Activated CD8-positive, alpha-beta memory T cell treated with anti-CD3 and anti-CD28 coated beads, Interleukin-2, amount 50 U/mL, for 24 hours (primary cell): ENCODE data around the gene SLC35F2.
A peak's percentile ranks its signal among the peaks of the same experiment; 100 is the strongest.
"Not testable (repeated sequence)": the region's sequence is repeated elsewhere in the genome, so short reads cannot be mapped to it uniquely, and the experiment has no call there.

Experiments used
- DNase-seq: peaks from one replicate; pipeline ENCODE4 v3.0.0-alpha.2; 2020; ENCODE audit errors: extremely low read depth

Gene SLC35F2, protein sequence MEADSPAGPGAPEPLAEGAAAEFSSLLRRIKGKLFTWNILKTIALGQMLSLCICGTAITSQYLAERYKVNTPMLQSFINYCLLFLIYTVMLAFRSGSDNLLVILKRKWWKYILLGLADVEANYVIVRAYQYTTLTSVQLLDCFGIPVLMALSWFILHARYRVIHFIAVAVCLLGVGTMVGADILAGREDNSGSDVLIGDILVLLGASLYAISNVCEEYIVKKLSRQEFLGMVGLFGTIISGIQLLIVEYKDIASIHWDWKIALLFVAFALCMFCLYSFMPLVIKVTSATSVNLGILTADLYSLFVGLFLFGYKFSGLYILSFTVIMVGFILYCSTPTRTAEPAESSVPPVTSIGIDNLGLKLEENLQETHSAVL

DNA sequence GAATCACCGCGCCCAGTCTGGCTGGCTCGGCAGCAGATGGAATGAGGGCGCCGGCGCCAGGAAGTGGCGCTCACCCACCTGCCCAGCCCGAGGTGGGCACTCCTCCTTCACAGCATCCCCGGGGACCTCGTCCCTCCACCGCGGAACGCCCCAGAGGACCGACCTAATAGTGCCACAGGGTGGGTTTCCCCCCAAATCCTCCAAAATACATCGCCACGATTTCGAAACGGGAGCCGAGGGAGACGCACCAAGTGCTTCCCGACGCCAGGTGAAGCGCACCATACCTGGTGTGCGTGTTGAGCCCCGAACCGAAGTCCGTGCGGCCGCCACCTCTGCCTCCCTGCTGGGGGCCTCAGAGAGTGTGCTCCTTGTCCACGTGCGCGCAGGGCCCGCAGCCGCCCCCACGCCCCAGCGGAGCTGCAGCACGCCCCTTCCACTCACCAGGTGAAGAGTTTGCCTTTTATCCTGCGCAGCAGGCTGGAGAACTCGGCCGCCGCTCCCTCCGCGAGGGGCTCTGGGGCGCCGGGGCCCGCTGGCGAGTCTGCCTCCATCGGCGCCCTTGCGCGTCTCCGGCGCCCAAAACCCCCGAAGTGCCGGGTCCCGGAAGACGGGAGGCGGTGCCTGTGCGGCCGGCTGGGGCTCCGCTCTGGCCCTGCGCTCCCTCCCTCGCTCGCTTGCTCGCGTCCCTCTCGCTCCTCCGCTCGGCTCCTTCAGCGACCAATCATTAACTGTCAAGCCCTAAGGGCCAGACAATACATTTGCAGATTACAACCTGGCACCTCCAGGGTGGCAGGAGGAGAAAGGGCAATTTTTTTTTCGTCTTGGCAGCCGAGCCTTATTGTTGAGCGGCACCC, at the start of gene SLC35F2:
SLC35F2 (minus strand) TSS at position 571 of the 854 bp plus-strand sequence; CDS start at position 551, 20 bp downstream.
- peak; percentile 27 for DNase-seq

DNA sequence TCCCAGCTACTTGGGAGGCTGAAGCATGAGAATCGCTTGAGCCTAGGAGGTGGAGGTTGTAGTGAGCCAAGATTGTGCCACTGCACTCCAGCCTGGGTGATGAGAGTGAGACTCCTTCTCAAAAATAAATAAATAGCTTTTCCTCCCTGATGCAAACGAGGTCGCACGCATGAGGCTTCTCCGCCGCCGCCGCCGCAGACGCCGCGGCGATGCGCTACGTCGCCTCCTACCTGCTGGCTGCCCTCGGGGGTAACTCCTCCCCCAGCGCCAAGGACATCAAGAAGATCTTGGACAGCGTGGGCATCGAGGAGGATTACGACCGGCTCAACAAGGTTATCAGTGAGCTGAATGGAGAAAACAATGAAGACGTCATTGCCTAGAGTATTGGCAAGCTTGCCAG, 49.6 kb upstream of the SLC35F2 start:
- no peak for DNase-seq

DNA sequence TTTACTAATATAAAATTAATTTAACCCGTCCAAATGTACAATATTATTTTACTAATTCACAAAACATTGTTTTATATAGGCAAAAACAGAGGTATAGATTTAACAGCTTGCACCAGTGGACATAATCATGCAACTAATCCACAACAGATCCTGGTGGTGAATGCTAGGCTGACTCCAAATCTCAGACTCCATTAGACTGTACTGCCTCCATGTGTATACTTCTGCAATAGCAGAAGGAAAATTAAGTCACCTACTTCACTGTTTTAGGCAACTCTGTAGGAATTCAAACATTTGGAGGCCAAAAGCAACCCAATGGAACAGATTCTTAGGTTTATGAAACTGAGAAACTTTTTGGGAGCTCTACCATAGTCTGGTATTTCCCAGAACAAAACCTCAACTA, 39.7 kb upstream of the SLC35F2 start:
- DNase-seq, result no peak

DNA sequence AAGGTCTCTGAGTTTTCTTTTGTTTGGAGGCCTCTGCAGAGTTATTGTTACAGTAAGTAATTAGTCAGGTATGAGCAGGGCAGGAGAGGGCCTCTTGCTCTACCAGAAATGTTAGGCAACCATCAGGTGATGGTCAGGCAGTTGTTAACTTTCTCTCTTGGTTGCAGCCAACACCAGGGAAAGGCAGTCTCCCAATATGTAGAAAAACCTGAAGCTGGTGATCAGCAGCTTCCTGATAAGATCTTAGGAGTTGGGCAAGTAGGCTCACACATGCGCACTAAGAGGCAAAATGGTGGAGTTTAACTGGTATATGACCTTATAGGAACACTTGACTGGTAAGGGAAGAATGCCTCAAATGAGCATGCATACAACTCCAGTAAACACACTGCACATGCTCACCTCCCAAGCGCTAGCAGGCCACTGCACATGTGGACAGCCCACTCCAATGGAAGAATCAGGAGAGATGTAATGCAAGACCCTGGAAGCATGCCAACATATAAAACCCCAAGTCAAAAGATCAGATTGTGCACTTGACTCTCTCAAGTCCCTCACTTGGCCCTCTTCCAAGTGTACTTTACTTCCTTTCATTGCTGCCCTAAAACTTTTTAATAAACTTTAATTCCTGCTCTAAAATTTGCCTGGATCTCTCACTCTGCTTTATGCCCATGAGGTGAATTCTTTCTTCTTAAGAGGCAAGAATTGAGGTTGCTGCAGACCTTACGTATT, 23.7 kb upstream of the SLC35F2 start:
- DNase-seq, result no peak

DNA sequence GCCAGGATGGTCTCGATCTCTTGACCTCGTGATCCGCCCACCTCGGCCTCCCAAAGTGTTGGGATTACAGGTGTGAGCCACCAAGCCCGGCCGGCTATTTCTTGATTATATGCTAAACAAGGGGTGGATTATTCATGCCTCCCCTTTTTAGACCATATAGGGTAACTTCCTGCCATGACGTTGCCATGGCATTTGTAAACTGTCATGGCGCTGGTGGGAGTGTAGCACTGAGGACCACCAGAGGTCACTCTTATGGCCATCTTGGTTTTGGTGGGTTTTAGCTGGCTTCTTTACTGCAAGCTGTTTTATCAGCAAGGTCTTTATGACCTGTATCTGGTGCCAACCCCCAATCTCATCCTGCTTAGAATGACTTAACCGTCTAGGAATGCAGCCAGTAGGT, 22.9 kb upstream of the SLC35F2 start:
- not testable (repeated sequence) for DNase-seq

DNA sequence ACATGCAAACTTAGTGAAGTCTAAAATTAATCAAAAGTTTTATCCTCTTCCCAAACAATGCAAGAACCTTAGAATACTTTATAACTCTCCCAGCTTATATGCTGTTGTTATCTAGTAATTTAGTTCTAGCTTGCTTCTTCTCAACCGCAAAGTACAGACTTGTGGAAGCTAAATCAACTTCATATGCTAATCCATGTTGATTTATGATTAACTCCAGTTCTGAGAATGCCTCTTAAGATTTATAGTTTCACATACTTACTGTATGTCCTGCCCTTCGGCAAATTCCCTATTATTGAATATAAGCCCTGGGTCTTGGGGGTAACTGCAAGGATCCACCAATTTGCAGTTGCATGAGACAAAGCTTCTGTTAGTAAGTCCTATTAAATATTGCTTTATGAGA, 17.6 kb upstream of the SLC35F2 start:
- no peak for DNase-seq

DNA sequence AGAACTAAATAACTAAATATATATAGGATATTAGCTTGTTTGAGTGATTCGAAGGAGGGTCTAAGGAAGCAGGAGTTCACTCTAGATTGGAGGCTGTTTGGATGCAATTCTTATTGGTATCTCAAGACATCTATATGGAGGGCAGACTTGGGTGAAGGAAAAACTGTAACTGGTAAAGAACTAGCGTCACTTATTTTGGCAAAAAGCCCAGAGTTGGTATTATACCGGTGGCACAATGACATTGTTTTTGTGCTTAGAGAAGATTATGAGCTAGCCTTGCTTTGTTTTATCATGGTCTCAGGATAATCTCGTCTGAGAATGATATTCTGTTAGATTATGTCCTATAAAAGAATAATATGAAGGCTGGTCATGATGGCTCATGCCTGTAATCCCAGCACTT, 6.0 kb upstream of the SLC35F2 start:
- DNase-seq, result no peak

DNA sequence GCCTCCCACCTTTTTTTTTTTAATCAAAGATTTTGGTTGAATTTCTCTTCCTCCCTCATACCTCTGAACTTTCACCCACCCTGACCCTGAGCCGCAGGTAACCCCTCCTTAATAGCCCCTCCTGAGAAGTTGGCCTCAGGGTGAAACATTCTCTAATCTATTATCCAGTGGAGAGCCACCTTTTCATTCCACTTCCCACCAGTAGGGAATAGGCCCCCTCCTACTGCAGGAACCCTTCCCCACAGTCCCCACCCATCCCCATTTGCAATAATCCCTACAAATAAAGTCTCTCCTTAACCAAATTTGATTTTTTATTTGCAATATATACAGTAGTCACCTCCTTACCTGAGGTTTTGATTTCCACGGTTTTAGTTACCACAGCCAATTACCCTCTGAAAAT, 2.1 kb upstream of the SLC35F2 start:
- DNase-seq, result no peak

DNA sequence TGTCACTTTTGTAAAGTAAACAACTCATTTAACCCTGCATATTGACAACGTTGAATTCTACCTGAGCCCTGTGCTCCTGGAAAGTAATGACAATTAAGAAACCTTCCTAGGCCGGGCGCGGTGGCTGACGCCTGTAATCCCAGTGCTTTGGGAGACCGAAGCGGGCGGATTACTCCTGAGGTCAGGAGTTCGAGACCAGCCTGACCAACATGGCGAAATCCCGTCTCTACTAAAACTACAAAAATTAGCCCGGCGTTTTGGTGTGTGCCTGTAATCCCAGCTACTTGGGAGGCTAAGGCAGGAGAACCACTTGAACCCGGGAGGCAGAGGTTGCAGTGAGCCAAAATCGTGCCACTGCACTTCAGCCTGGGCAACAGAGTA, 1.6 kb upstream of the SLC35F2 start:
- DNase-seq, result not testable (repeated sequence)

DNA sequence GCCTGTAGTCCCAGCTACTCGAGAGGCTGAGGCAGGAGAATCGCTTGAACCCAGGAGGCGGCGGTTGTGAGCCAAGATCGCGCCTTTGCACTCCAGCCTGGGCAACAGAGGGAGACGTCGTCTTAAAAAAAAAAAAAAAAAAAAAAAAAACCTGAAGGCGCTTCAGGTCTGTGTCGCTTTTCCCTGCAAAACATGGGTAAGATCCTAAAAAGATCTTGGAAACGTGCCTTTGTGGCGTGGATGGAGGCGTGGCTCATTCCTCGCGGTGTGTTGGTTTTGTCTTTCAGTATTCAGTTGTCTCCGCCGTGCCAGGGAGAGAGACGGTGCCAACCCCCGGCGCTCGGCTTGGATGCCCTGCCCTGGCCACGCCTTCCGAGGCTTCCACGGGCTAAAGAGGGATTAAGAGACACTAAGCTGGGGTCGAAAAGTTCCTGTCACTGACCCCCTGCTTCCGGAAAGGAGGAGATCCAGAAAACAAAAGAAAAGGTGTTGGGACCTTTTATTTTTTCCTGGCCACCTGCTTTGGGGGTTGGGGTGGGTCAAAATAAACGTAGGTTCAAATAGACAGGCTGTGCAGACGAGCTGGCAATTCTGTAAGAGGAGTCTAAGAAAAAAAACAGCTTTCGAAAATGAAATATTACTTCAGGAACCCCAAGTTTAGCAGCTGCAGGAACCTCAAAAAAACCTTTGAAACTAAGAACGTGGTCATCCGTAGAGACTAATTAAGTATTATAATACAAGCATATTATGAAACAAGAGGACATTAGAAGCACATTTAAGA, 1.1 kb upstream of the SLC35F2 start:
- no peak for DNase-seq

DNA sequence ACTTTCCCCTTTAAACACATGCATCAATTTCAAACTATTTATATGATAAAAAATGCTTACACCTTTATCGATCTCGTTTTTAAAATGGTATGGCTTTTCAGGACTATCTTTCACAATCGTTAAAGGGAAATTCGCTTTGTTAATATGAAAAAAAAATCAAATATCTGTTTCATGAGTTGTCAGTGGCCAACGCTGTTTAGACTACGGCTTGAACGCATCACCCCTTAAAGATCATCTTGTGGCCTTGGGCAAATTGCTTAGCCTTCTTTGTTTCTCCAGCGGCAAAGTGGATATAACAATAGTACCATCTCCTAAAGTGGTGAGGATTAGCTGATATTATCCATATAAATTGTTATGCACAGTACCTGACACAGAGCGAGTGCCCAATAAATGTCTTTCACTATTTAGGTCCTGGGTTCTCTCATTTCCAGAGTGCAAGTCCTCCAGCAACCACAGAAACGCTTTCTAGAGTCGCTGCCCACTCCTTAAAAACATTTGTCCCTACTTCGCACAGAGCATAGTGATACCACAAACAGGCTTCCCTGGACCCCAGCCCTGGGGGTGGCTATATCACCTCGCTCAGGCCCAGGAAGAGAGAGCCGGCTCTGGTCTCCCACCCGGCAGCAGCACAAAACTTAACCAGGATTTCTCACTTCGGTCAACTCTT, 904 bp downstream of the SLC35F2 start:
- no peak for DNase-seq

DNA sequence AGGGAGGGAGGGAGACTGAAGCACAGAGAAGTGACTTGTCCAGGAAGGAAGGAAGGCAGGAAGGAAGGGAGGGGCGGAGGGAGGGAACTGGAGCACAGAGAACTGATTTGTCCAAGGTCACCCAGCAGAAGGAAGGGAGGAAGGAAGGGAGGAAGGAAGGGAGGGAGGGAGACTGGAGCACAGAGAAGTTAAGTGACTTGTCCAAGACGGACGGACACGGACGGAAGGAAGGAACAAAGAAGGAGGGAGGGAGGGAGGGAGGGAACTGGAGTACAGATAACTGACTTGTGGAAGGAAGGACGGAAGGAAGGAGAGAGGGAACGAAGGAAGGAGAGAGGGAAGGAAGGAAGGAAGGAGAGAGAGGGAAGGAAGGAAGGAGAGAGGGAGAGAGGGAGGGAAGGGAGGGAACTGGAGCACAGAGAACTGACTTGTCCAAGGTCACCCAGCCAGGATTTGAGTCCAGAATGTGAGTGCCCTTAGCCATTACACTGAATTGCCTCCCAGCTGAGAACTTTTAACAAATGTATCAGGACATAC, 1.5 kb downstream of the SLC35F2 start:
- no peak for DNase-seq

DNA sequence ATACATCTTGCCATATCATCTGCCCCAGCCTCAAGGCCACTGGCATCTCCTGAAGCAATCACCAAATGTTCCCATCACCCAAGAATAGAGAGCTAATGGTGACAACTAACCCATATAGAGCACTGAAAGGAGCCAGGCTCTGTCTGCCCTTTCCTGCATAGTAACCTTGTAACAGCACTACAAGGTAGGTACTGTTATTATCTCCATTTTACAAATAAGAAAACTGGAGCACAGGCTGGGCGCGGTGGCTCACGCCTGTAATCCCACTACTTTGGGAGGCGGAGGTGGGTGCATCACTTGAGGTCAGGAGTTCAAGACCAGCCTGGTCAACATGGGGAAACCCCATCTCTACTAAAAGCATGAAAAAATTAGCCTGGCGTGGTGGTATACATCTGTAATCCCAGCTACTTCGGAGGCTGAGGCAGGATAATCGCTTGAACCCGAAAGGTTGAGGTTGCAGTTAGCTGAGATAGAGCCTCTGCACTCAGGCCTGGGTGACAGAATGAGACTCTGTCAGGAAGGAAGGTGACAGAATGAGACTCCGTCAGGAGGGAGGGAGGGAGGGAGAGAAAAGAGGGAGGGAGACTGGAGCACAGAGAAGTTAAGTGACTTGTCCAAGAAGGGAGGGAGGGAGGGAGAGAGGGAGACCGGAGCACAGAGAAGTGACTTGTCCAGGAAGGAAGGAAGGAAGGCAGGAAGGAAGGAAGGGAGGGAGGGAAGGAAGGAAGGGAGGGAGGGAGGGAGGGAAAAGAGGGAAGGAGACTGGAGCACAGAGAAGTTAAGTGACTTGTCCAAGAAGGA, 2.2 kb downstream of the SLC35F2 start:
- no peak for DNase-seq

DNA sequence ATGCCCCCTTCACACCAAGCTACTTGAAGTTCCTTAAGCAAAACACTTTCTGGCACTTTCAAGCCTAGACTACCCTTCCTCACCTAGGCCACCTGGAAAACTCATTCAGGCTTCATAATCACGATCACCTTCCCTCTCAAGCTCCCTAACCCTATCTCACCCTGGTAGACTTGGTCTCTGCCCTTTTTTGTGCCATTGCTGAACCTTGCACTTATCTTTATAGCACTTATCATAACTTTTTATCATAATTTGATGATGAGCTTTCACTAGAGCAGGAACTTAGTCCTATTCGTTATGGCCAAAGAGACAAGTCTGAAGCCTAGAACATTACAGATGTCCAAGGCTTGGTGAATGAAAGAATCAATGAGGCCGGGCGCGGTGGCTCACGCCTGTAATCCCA, 5.5 kb downstream of the SLC35F2 start:
- no peak for DNase-seq

DNA sequence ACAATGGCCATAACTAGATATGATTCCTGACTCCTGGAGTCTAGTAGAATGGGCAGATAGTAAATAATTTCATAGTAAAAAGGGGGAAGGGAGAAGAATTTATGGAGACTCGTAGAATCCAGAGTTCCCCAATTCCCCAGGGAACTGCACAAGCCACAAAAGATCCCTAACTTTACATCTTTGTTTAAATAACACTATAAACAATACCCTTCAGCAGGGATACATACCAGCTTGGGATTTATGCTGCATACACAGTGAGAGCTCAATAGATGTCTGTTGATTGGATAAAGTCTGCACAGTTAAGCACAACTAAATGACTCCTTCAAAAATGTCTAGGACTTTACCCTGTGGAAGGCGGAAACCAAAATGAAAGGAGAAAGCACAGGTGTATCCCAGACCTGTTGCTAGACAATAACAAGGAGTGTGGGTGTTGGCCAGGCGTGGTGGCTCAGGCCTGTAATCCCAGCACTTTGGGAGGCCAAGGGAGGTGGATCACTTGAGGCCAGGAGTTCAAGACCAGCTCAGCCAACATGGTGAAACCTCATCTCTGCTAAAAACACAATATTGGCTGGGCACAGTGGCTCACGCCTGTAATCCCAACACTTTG, 6.8 kb downstream of the SLC35F2 start:
- DNase-seq, result no peak

DNA sequence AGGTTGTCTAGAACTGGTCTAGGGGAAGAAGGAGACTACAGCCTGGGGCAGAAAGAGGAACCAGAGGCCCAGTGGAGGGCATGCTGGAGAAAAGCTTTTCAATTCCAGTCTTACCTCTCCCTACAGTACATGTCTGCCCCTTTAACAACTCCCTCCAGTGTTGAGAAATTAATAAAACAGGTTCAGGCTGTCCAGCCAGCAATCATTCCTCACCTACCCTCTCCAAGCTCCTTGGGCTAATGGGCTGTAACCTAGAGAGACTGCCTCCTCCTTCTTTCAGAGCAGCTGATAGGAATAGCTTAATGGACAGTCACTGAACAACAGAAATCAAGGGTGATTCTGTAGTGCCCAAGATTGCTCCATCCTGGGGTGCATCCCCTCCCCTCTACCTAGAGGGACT, 8.8 kb downstream of the SLC35F2 start:
- no peak for DNase-seq

DNA sequence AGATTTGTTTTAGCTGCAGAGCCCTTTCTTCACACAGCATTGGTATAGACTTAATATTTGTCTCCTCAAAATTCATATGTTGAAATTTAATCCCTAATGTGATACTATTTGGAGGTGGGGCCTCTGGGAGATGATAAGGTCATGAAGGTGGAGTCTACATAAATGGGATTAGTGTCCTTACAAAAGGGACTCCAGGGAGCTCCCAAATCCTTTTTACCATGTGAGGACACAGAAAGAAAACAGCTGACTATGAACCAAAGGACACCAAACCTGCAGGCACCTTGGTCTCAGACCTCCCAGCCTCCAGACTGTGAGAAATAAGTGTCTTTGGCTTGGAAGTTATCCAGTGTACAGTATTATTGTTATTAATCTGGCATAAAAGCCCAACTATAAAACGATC, 10.2 kb downstream of the SLC35F2 start:
- DNase-seq, result no peak

DNA sequence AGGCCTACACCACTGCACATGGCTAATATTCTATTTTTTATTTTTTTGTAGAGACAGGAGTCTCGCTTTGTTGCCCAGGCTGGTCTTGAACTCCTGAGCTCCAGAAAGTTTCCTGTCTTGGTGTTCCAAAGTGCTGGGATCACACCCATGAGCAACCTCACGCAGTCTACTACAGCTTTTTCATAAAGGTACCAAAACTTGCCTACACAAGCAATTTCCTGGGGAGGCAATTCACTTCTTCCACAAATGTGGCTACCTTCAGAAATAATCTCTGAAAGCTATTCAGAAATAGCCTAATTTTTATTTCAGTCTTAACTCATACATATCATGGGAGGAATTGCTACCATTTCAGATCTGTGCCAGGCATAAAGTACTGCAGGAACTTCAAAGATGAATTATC, 11.4 kb downstream of the SLC35F2 start:
- no peak for DNase-seq

DNA sequence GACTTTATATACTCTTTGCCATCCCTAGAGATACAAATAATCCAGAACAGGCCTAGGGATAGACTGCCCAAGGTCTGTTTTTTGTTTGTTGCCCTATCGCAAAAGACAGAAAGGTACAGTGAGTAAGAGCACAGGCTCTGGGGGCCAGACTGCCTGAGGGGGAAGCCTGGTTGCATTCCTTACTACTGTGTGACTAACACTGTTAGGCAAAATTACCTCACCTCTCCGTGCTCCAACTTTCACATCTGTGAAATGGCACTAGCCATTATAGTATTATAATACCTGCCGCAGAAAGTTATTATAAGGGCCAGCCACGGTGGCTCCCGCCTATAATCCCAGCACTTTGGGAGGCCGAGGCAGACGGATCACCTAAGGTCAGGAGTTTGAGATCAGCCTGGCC, 14.5 kb downstream of the SLC35F2 start:
- DNase-seq, result no peak
